D721Med (cell line): ENCODE measurements around the gene RDH16.
"Not testable (repeated sequence)": the region's sequence is repeated elsewhere in the genome, so short reads cannot be mapped to it uniquely, and the experiment has no call there.

Source experiments
- DNase-seq: peaks from one replicate; pipeline ENCODE4 v3.0.0; 2011; ENCODE audit warnings: low spot score; ENCODE audit not compliant: insufficient read length
- FAIRE-seq: peaks from 2 replicates; lab custom pipeline; 2011; peaks lifted over from hg19 to GRCh38; lab: Jason Lieb, UNC
- CTCF ChIP-seq: IDR thresholded peaks from 2 replicates; pipeline ENCODE4 v1.5.1; 2012; ENCODE audit warnings: mild to moderate bottlenecking, control low read depth; ENCODE audit not compliant: insufficient read depth; ENCODE audit errors: missing control alignments

RDH16 gene

GRCh38 chr12:56988207-56988739 is 30.9 kb upstream of the RDH16 start:
- TF ChIP-seq CTCF, result no peak
- no peak for FAIRE-seq
- DNase-seq, result no peak

- peak; percentile 49 for DNase-seq
- peak; percentile 94 for TF ChIP-seq CTCF
- no peak for FAIRE-seq
Observed at GRCh38 chr12:56987551-56988053, 30.2 kb upstream of the RDH16 start.

- FAIRE-seq (no peak), DNase-seq (no peak)
- TF ChIP-seq CTCF, result no peak
Observed at GRCh38 chr12:56987011-56987410, 29.6 kb upstream of the RDH16 start.

GRCh38 chr12:56985714-56986113 is 28.3 kb upstream of the RDH16 start:
- not testable (repeated sequence) for DNase-seq, FAIRE-seq

- FAIRE-seq, result no peak
- DNase-seq, result no peak
- TF ChIP-seq CTCF, result no peak
Observed at GRCh38 chr12:56983386-56983785, 26.0 kb upstream of the RDH16 start.

- not testable (repeated sequence) for DNase-seq, FAIRE-seq
Observed at GRCh38 chr12:56982578-56983236, 25.3 kb upstream of the RDH16 start.

- FAIRE-seq, result no peak
- TF ChIP-seq CTCF, result no peak
Observed at GRCh38 chr12:56980941-56981530, 23.6 kb upstream of the RDH16 start.

GRCh38 chr12:56980268-56980667 is 22.9 kb upstream of the RDH16 start:
- FAIRE-seq, result no peak
- no peak for TF ChIP-seq CTCF
- DNase-seq, result no peak

More at GRCh38 chr12:56980941-56981530, 23.6 kb upstream of the RDH16 start:
- no peak for DNase-seq
